Hepatocyte (in vitro differentiated cells): ENCODE measurements around the gene PSAPL1. TPM values are rescaled to one million over a fixed set of nuclear protein-coding genes. Genes with fewer than 3 reads are reported as not detected.
A peak's percentile ranks its signal among the peaks of the same experiment; 100 is the strongest.

ENCODE experiments used
- DNase-seq: peaks from one replicate; pipeline ENCODE4 v3.0.0-alpha.2; 2016; ENCODE audit warnings: low spot score
- H2AFZ ChIP-seq: fragments of 200-600 bp; sonication (generic); 2 replicates; pipeline ENCODE4 v1.6.0; 2016; ENCODE audit warnings: antibody characterized with exemption, mild to moderate bottlenecking
- H3K27ac ChIP-seq: fragments of 200-600 bp; sonication (generic); 2 replicates; pipeline ENCODE4 v1.5.1; 2016; ENCODE audit warnings: mild to moderate bottlenecking
- H3K27me3 ChIP-seq: fragments of 200-600 bp; sonication (generic); 2 replicates; pipeline ENCODE4 v1.6.1; 2016
- H3K36me3 ChIP-seq: fragments of 200-600 bp; sonication (generic); replicated peaks from 2 replicates; pipeline ENCODE4 v1.5.1; 2016; ENCODE audit warnings: low read depth; ENCODE audit not compliant: insufficient read depth
- H3K4me1 ChIP-seq: fragments of 200-600 bp; sonication (generic); 2 replicates; pipeline ENCODE4 v1.5.1; 2016; ENCODE audit warnings: mild to moderate bottlenecking, moderate library complexity; ENCODE audit not compliant: insufficient read depth
- H3K4me2 ChIP-seq: fragments of 200-600 bp; sonication (generic); 2 replicates; pipeline ENCODE4 v1.6.0; 2016
- H3K4me3 ChIP-seq: fragments of 200-600 bp; sonication (generic); 2 replicates; pipeline ENCODE4 v1.5.1; 2016; ENCODE audit warnings: mild to moderate bottlenecking
- H3K79me2 ChIP-seq: fragments of 200-600 bp; sonication (generic); 2 replicates; pipeline ENCODE4 v1.6.0; 2017; ENCODE audit warnings: mild to moderate bottlenecking
- H3K9me2 ChIP-seq: fragments of 200-600 bp; sonication (generic); replicated peaks from 2 replicates; pipeline ENCODE4 v1.6.0; 2017; ENCODE audit warnings: mild to moderate bottlenecking; ENCODE audit not compliant: insufficient read depth
- H3K9me3 ChIP-seq: fragments of 200-600 bp; sonication (generic); 2 replicates; pipeline ENCODE4 v1.5.1; 2016; ENCODE audit warnings: low read depth, mild to moderate bottlenecking
- H4K20me1 ChIP-seq: fragments of 200-600 bp; sonication (generic); 2 replicates; pipeline ENCODE4 v1.6.0; 2016; ENCODE audit warnings: mild to moderate bottlenecking; ENCODE audit not compliant: insufficient read depth, poor library complexity, severe bottlenecking
- EZH2 ChIP-seq: fragments of 200-600 bp; sonication (generic); IDR thresholded peaks from 2 replicates; pipeline ENCODE4 v1.6.1; 2016; ENCODE audit warnings: antibody characterized with exemption, mild to moderate bottlenecking, borderline replicate concordance
- EZH2phosphoT487 ChIP-seq: fragments of 200-600 bp; sonication (generic); IDR thresholded peaks from one replicate; pipeline ENCODE4 v1.6.1; 2018; ENCODE audit warnings: antibody characterized with exemption, mild to moderate bottlenecking, low read depth, moderate library complexity; ENCODE audit not compliant: unreplicated experiment, severe bottlenecking
- WGBS: methylation state at CpG from one replicate; pipeline ENCODE4 v1.1.6; 2016; ENCODE audit warnings: low lambda C conversion rate; ENCODE audit errors: missing lambda C conversion rate; 5-methylcytosine and 5-hydroxymethylcytosine counted together
- polyA plus RNA-seq: library from polyadenylated mRNA; unstranded; fragments of >200 nt; fragmentation: Nextera tagmentation; extraction: Ambion mirVana; gene quantifications from 2 replicates; pipeline ENCODE4 v1.2.1, GENCODE V29; 2016
- total RNA-seq: library from RNA; depleted of rRNA; stranded (reverse); fragments of >200 nt; gene quantifications from 2 replicates; pipeline ENCODE4 v1.2.3, GENCODE V29; 2014
- TF ChIP-seq, protein P1 (sequence below): fragments of 200-600 bp; sonication (generic); IDR thresholded peaks from 2 replicates; pipeline ENCODE4 v1.5.1; 2016; ENCODE audit warnings: antibody characterized with exemption, mild to moderate bottlenecking; ENCODE audit not compliant: poor library complexity

The PSAPL1 gene
- total and polyA plus RNA-seq, 2 experiments from 2014 or later: 4.3 to 4.4 TPM

DNA sequence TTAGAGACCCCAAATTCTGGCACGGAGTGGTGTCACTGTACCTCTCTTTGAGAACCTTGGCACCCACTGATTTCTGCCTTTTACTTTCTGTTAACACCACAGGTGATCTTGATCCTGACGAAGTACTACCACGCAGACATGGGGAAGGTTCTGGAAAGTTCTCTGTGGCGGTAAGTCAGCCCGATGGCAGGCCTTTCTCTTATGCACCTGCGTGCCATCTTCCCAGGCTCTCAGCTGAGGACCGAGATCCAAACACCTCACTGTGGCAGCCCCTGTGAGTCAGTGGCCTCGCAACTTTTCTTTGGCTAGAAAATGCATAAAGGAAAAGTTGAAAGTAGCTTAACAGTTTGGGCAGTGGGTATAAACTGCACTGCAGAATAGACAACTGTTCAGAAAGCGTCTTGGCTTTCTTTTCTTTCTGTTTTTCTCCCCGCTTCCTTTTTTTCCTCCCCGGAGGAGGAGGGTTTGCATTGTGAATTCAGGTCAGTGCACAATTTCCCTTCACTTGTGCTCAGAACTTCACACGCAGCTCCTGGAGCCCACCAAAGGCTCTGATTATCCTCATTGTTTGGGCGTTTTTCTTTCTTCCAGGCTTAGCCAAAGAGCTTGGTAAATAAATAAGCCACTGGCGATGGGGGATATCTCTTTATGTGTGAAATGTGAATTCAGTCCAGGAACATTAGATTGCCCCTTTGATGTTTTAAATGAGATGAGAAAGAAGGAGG lies 38.4 kb downstream of the PSAPL1 start:
- Histone ChIP-seq H3K27ac (no peak overlapping the region), H3K4me1 (peaks cover 8% of the 10 kb centered on the region), H3K9me3 (no peaks in the 10 kb centered on the region), H3K36me3 (no peaks in the 10 kb centered on the region), H3K9me2 (no peaks in the 10 kb centered on the region), H3K4me3 (no peak overlapping the region), H2AFZ (no peak overlapping the region), H4K20me1 (no peaks in the 10 kb centered on the region), H3K79me2 (no peaks in the 10 kb centered on the region), H3K27me3 (no peaks in the 10 kb centered on the region), H3K4me2 (no peak overlapping the region)
- WGBS: 91% methylated on average over 14 of the region's 14 CpGs
- no peak for TF ChIP-seq EZH2phosphoT487
- TF ChIP-seq EZH2: no peak
- TF ChIP-seq, protein P1, sequence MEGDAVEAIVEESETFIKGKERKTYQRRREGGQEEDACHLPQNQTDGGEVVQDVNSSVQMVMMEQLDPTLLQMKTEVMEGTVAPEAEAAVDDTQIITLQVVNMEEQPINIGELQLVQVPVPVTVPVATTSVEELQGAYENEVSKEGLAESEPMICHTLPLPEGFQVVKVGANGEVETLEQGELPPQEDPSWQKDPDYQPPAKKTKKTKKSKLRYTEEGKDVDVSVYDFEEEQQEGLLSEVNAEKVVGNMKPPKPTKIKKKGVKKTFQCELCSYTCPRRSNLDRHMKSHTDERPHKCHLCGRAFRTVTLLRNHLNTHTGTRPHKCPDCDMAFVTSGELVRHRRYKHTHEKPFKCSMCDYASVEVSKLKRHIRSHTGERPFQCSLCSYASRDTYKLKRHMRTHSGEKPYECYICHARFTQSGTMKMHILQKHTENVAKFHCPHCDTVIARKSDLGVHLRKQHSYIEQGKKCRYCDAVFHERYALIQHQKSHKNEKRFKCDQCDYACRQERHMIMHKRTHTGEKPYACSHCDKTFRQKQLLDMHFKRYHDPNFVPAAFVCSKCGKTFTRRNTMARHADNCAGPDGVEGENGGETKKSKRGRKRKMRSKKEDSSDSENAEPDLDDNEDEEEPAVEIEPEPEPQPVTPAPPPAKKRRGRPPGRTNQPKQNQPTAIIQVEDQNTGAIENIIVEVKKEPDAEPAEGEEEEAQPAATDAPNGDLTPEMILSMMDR: no peak
- DNase-seq: no peak

GRCh38 chr4:7395645-7396044 lies 39.1 kb downstream of the PSAPL1 start:
- TF ChIP-seq EZH2phosphoT487 (no peak), EZH2 (no peak)
- Histone ChIP-seq H3K9me3 (no peaks in the 10 kb centered on the region), H3K4me1 (peaks cover 8% of the 10 kb centered on the region), H2AFZ (no peak overlapping the region), H3K79me2 (no peaks in the 10 kb centered on the region), H4K20me1 (no peaks in the 10 kb centered on the region), H3K4me3 (no peak overlapping the region), H3K4me2 (no peak overlapping the region), H3K9me2 (no peaks in the 10 kb centered on the region), H3K36me3 (no peaks in the 10 kb centered on the region), H3K27me3 (no peaks in the 10 kb centered on the region), H3K27ac (no peak overlapping the region)
- DNase-seq: no peak
- 91% methylated on average over 8 of the region's 8 CpGs for WGBS

DNA sequence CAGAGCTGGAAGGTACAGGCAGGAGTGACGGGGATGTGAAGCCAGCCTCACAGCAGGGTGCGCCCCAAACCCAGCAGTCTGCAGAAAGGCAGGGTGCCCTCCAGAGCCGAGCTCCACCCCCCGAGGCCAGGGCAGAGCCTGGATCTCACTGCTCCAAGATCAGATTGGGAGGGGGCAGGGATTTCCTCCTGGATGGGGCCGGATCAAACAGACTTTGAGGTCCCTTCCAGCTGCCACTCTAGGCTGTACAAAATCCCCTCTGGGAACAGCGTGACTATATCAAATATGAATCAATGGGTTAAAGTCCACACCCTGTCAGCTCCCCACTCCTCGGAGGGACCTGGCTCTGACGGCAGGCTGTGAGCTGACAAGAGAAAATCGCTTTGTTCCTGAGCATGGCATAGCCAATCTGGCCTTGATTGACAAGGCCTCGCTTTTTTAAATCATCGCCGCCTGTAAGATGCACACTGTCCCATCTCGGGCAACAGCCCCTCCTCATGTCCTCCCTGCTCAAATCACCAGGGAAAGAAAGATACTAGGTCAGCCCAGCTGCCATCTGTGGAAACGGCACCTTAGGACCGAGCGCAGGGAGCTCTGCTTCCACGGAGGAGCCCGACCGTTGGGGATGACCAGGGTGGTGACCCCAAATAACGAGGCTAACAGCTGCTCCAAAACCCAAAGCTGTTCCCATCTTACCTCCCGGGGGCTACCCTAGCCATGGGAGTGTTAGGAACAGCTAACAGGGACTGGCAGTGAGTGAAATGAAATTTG lies 39.9 kb downstream of the PSAPL1 start:
- no peaks in the 10 kb centered on the region for H3K9me2 ChIP-seq
- 79% methylated on average over 21 of the region's 21 CpGs for WGBS
- no peaks in the 10 kb centered on the region for H3K9me3 ChIP-seq
- H3K79me2 ChIP-seq: no peaks in the 10 kb centered on the region
- peak; percentile 57 for DNase-seq
- no peaks in the 10 kb centered on the region for H3K36me3 ChIP-seq
- TF ChIP-seq EZH2phosphoT487 (no peak), EZH2 (no peak)
- TF ChIP-seq, protein P1: no peak
- H3K4me3 ChIP-seq: no peak overlapping the region
- no peak overlapping the region for H3K4me2 ChIP-seq
- H4K20me1 ChIP-seq: no peaks in the 10 kb centered on the region
- H3K4me1 ChIP-seq: peaks cover 8% of the 10 kb centered on the region
- H3K27me3 ChIP-seq: no peaks in the 10 kb centered on the region
- no peak overlapping the region for H2AFZ ChIP-seq
- no peak overlapping the region for H3K27ac ChIP-seq
